ENCODE results near the gene SAMSN1. TPM values are rescaled to one million over a fixed set of nuclear protein-coding genes. Genes with fewer than 3 reads are reported as not detected.

Gene SAMSN1
- total RNA-seq, 4 donors from 2014 or later = 0.29 to 3.0 (median 1.8) TPM

- TF ChIP-seq CTCF (IDR thresholded peaks at IDR 0.05) = no peak
- TF ChIP-seq POLR2A (IDR thresholded peaks at IDR 0.05) = no peak
- H3K27ac ChIP-seq = no peak overlapping the region
- DNase-seq = no peak
- no peaks in the 10 kb centered on the region for H3K27me3 ChIP-seq
- no peaks in the 10 kb centered on the region for H3K36me3 ChIP-seq
- H3K9me3 ChIP-seq = no peaks in the 10 kb centered on the region
- H3K4me3 ChIP-seq = no peak overlapping the region
- intact Hi-C loops (cut with DNase I; ENCODE audit: low total_unique reads) = no loop called here
- no peaks in the 10 kb centered on the region for H3K4me1 ChIP-seq
Measured at GRCh38 chr21:14438211-14438610, 107.9 kb downstream of the SAMSN1 start.

GRCh38 chr21:14435423-14435822 lies 110.7 kb downstream of the SAMSN1 start:
- Histone ChIP-seq H3K36me3 (no peaks in the 10 kb centered on the region), H3K9me3 (no peaks in the 10 kb centered on the region), H3K4me3 (no peak overlapping the region), H3K27ac (no peak overlapping the region), H3K27me3 (no peaks in the 10 kb centered on the region), H3K4me1 (no peaks in the 10 kb centered on the region)
- DNase-seq = no peak
- no peak for TF ChIP-seq CTCF (IDR thresholded peaks at IDR 0.05)
- TF ChIP-seq POLR2A (IDR thresholded peaks at IDR 0.05) = no peak
- intact Hi-C loops (cut with DNase I; ENCODE audit: low total_unique reads) = no loop called here

Other genes starting within 250 kb of the SAMSN1 start
- gene HSPA13, start 163.2 kb downstream of the SAMSN1 start, total RNA-seq = 10 to 100 TPM; 15.4 to 98.6 (median 27.9) TPM

Measured in uterus (tissue), 4 donors.